K562 (cell line): ENCODE results near the gene MAD2L1BP.

Experiments used
- CEBPB ChIP-seq: fragments of 450-650 bp; IDR thresholded peaks from 2 replicates; pipeline ENCODE4 v1.6.1; 2016; ENCODE audit warnings: missing genetic modification characterization, missing compliant biosample characterization
- DPF2 ChIP-seq: fragments of 450-650 bp; IDR thresholded peaks from 2 replicates; pipeline ENCODE4 v1.6.1; 2016
- EP300 ChIP-seq: IDR thresholded peaks from 2 replicates; pipeline ENCODE4 v1.6.1; 2012; ENCODE audit warnings: low read length, improper control_type of control experiment
- POLR2AphosphoS5 ChIP-seq: IDR thresholded peaks from 2 replicates; pipeline ENCODE4 v1.6.1; 2011; ENCODE audit warnings: mild to moderate bottlenecking, low read depth, low read length, moderate library complexity; ENCODE audit not compliant: control insufficient read depth, insufficient read depth
- RAD21 ChIP-seq, 2 experiments: fragments of 250-450 bp in 1 of 2; fragments of 450-650 bp in 1 of 2; sonication (Bioruptor Pico) in 1 of 2; formaldehyde crosslinking in 1 of 2; IDR thresholded peaks in 1 of 2; conservative IDR thresholded peaks in 1 of 2; 2 replicates each; pipeline versions ENCODE4 v1.4.0 to v1.8.0; 2020 to 2022; ENCODE audit warnings: mild to moderate bottlenecking in 2 of 2, moderate library complexity in 1 of 2
- SIRT6 ChIP-seq: IDR thresholded peaks from one replicate; pipeline ENCODE4 v1.6.1; 2012; ENCODE audit warnings: low read depth, mild to moderate bottlenecking, control low read depth, inconsistent platforms, low read length, moderate library complexity
- ZFX ChIP-seq: sonication (generic); formaldehyde crosslinking; IDR thresholded peaks from 2 replicates; pipeline ENCODE4 v1.8.0; 2022; ENCODE audit warnings: mild to moderate bottlenecking, missing genetic modification reagents, moderate library complexity
- ZNF133 ChIP-seq: fragments of 250-450 bp; sonication (Bioruptor Pico); IDR thresholded peaks from 2 replicates; pipeline ENCODE4 v1.4.0; 2020; ENCODE audit warnings: mild to moderate bottlenecking
- ZSCAN29 ChIP-seq: fragments of 450-650 bp; IDR thresholded peaks from 2 replicates; pipeline ENCODE4 v1.6.1; 2017
- TF ChIP-seq, protein P1 (sequence below), 2 experiments: fragments of 450-650 bp; formaldehyde crosslinking in 1 of 2; IDR thresholded peaks; 2 replicates each; pipeline versions ENCODE4 v1.4.0 to v1.6.1; 2014 to 2020; ENCODE audit warnings: mild to moderate bottlenecking in 2 of 2, borderline replicate concordance in 1 of 2, low read depth in 1 of 2
- TF ChIP-seq, protein P2 (sequence below), 3 experiments: IDR thresholded peaks in 2 of 3; conservative IDR thresholded peaks in 1 of 3; 2 replicates each; pipeline ENCODE4 v1.5.1; 2011 to 2012; ENCODE audit warnings: low read length in 3 of 3, mild to moderate bottlenecking in 3 of 3, control low read depth in 2 of 3, improper control_type of control experiment in 1 of 3, inconsistent platforms in 1 of 3, low read depth in 1 of 3, mixed read lengths in 1 of 3, moderate library complexity in 1 of 3; ENCODE audit not compliant: insufficient read depth in 2 of 3
- TF ChIP-seq, protein P3 (sequence below): fragments of 450-650 bp; formaldehyde crosslinking; conservative IDR thresholded peaks from 2 replicates; pipeline ENCODE4 v1.4.0; 2022; ENCODE audit warnings: mild to moderate bottlenecking, missing genetic modification characterization
- TF ChIP-seq, protein P4 (sequence below): sonication (generic); formaldehyde crosslinking; IDR thresholded peaks from 2 replicates; pipeline ENCODE4 v1.8.0; 2023; ENCODE audit warnings: mild to moderate bottlenecking, missing genetic modification reagents

DNA sequence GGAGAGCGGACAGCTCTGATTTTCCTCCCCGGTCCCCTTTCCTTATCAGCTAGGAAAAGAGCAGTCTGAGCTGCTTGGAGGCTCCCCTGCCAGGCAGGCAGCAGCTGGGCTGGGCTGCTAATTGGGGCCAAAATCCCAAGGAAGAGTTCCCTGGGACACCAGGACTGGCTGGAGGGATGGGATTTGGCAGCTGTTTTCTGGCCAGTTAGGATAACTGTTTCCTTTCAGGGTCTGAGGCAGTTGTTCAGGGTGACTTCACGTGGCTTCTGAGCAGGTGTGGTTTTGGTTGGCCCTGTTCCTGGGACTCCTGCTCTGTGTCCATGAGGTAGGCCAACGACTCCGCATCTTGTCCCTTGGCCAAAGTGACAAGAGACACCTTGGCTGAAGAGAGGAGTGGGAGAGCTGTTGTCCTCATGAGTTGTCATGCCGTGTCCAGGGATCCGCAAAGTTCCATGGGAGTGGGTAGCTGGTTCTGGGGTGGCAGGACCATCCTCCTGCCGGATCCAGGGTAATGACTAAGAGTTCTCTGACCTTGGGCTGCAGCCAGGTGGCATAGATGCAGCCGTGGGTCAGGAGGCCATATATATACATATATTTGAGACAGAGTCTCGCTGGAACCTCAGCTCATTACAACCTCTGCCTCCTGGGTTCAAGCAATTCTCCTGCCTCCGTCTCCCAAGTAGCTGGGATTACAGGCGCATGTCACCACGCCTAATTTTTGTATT lies 30.7 kb downstream of the MAD2L1BP start:
- TF ChIP-seq ZNF133 (no peak), ZFX (CRISPR knock-in tag) (no peak), ZSCAN29 (no peak), EP300 (no peak), SIRT6 (no peak), CEBPB (tag) (no peak), POLR2AphosphoS5 (no peak), RAD21 (CRISPR knock-in tag; conservative IDR thresholded peaks at IDR 0.05 in 1 of 2, IDR thresholded peaks at IDR 0.05 in 1 of 2) (no peak), DPF2 (no peak)
- TF ChIP-seq, protein P1, sequence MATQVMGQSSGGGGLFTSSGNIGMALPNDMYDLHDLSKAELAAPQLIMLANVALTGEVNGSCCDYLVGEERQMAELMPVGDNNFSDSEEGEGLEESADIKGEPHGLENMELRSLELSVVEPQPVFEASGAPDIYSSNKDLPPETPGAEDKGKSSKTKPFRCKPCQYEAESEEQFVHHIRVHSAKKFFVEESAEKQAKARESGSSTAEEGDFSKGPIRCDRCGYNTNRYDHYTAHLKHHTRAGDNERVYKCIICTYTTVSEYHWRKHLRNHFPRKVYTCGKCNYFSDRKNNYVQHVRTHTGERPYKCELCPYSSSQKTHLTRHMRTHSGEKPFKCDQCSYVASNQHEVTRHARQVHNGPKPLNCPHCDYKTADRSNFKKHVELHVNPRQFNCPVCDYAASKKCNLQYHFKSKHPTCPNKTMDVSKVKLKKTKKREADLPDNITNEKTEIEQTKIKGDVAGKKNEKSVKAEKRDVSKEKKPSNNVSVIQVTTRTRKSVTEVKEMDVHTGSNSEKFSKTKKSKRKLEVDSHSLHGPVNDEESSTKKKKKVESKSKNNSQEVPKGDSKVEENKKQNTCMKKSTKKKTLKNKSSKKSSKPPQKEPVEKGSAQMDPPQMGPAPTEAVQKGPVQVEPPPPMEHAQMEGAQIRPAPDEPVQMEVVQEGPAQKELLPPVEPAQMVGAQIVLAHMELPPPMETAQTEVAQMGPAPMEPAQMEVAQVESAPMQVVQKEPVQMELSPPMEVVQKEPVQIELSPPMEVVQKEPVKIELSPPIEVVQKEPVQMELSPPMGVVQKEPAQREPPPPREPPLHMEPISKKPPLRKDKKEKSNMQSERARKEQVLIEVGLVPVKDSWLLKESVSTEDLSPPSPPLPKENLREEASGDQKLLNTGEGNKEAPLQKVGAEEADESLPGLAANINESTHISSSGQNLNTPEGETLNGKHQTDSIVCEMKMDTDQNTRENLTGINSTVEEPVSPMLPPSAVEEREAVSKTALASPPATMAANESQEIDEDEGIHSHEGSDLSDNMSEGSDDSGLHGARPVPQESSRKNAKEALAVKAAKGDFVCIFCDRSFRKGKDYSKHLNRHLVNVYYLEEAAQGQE (IDR thresholded peaks at IDR 0.05; ENCODE audit: borderline replicate concordance) = no peak
- TF ChIP-seq, protein P1 (CRISPR knock-in tag; IDR thresholded peaks at IDR 0.05; ENCODE audit: low read depth) = no peak
- TF ChIP-seq, protein P2, sequence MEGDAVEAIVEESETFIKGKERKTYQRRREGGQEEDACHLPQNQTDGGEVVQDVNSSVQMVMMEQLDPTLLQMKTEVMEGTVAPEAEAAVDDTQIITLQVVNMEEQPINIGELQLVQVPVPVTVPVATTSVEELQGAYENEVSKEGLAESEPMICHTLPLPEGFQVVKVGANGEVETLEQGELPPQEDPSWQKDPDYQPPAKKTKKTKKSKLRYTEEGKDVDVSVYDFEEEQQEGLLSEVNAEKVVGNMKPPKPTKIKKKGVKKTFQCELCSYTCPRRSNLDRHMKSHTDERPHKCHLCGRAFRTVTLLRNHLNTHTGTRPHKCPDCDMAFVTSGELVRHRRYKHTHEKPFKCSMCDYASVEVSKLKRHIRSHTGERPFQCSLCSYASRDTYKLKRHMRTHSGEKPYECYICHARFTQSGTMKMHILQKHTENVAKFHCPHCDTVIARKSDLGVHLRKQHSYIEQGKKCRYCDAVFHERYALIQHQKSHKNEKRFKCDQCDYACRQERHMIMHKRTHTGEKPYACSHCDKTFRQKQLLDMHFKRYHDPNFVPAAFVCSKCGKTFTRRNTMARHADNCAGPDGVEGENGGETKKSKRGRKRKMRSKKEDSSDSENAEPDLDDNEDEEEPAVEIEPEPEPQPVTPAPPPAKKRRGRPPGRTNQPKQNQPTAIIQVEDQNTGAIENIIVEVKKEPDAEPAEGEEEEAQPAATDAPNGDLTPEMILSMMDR (IDR thresholded peaks at IDR 0.05 in 2 of 3, conservative IDR thresholded peaks at IDR 0.05 in 1 of 3; ENCODE audit: insufficient read depth in 2 of 3, low read depth in 1 of 3, low read length in 3 of 3) = no peak
- TF ChIP-seq, protein P3, sequence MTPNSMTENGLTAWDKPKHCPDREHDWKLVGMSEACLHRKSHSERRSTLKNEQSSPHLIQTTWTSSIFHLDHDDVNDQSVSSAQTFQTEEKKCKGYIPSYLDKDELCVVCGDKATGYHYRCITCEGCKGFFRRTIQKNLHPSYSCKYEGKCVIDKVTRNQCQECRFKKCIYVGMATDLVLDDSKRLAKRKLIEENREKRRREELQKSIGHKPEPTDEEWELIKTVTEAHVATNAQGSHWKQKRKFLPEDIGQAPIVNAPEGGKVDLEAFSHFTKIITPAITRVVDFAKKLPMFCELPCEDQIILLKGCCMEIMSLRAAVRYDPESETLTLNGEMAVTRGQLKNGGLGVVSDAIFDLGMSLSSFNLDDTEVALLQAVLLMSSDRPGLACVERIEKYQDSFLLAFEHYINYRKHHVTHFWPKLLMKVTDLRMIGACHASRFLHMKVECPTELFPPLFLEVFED (CRISPR knock-in tag) = no peak
- TF ChIP-seq, protein P4, sequence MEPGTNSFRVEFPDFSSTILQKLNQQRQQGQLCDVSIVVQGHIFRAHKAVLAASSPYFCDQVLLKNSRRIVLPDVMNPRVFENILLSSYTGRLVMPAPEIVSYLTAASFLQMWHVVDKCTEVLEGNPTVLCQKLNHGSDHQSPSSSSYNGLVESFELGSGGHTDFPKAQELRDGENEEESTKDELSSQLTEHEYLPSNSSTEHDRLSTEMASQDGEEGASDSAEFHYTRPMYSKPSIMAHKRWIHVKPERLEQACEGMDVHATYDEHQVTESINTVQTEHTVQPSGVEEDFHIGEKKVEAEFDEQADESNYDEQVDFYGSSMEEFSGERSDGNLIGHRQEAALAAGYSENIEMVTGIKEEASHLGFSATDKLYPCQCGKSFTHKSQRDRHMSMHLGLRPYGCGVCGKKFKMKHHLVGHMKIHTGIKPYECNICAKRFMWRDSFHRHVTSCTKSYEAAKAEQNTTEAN (CRISPR knock-in tag) = no peak
